ENCODE data around the gene PPFIA4. TPM values are rescaled to one million over a fixed set of nuclear protein-coding genes. Genes with fewer than 3 reads are reported as not detected.

The PPFIA4 gene
- total RNA-seq, 1 experiment from 2014 or later = 12.1 TPM

GRCh38 chr1:203048555-203049051 lies 22.3 kb downstream of the PPFIA4 start:
- Histone ChIP-seq H3K27ac (ENCODE audit: low read length) (no peak overlapping the region), H3K9me3 (ENCODE audit: low read length) (no peaks in the 10 kb centered on the region), H3K9ac (ENCODE audit: low read length) (no peak overlapping the region), H3K4me3 (ENCODE audit: low read length) (no peak overlapping the region), H3K79me2 (ENCODE audit: low read length) (no peaks in the 10 kb centered on the region), H4K20me1 (ENCODE audit: low read length) (no peaks in the 10 kb centered on the region), H2AFZ (ENCODE audit: low read length) (no peak overlapping the region), H3K4me2 (ENCODE audit: low read length) (no peak overlapping the region), H3K4me1 (ENCODE audit: insufficient read depth, low read length) (peaks cover 7% of the 10 kb centered on the region; the same call in 1 of the 2 replicates), H3K9me2 (replicated peaks; ENCODE audit: low read length) (no peaks in the 10 kb centered on the region), H3K36me3 (ENCODE audit: low read depth, low read length) (no peaks in the 10 kb centered on the region), H3K27me3 (ENCODE audit: low read length) (no peaks in the 10 kb centered on the region), H3F3A (ENCODE audit: low read length, unreplicated experiment) (no peaks in the 10 kb centered on the region)
- CTCF ChIA-PET = no interaction called here
- ATAC-seq (no peak), DNase-seq (no peak)
- intact Hi-C loops (cut with micrococcal nuclease) = no loop called here
- no TSS peak for BruUV-seq (replicated peaks)
- TF ChIP-seq EZH2 (IDR thresholded peaks at IDR 0.05; ENCODE audit: low read length, unreplicated experiment) (no peak), EZH2phosphoT487 (IDR thresholded peaks at IDR 0.05; ENCODE audit: borderline replicate concordance, low read length) (no peak), CTCF (conservative IDR thresholded peaks at IDR 0.05; ENCODE audit: low read depth, low read length) (no peak)
- POLR2A ChIA-PET (ENCODE audit: unreplicated experiment) = no interaction called here

DNA sequence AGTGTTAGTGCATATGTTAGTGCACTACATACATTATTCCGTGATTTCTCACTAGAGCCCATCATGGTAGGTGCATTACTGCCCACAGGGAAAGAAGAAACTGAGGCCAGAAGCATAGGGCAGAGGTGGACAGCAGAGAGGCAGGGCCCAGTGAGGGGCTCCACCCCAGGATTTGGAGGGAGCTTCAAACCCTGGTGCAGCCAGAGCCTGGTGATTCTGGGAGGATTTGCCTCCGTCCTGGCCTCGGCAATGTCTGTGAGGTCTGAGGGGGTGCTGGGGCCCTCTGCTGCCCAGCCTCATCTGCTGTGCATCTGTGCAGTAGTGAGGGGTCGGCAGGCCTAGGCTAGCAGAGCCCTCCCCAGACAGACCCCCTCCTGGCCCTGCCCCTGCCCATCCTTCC lies 22.8 kb downstream of the PPFIA4 start:
- Histone ChIP-seq H3K79me2 (ENCODE audit: low read length) (no peaks in the 10 kb centered on the region), H3K9me3 (ENCODE audit: low read length) (no peaks in the 10 kb centered on the region), H3K4me2 (ENCODE audit: low read length) (no peak overlapping the region), H3K9ac (ENCODE audit: low read length) (no peak overlapping the region), H3K36me3 (ENCODE audit: low read depth, low read length) (no peaks in the 10 kb centered on the region), H3K27ac (ENCODE audit: low read length) (no peak overlapping the region), H3F3A (ENCODE audit: low read length, unreplicated experiment) (no peaks in the 10 kb centered on the region), H4K20me1 (ENCODE audit: low read length) (no peaks in the 10 kb centered on the region), H3K4me3 (ENCODE audit: low read length) (no peak overlapping the region), H2AFZ (ENCODE audit: low read length) (no peak overlapping the region), H3K27me3 (ENCODE audit: low read length) (no peaks in the 10 kb centered on the region), H3K9me2 (replicated peaks; ENCODE audit: low read length) (no peaks in the 10 kb centered on the region), H3K4me1 (ENCODE audit: insufficient read depth, low read length) (peaks cover 7% of the 10 kb centered on the region; the same call in 1 of the 2 replicates)
- DNase-seq (no peak), ATAC-seq (no peak)
- POLR2A ChIA-PET (ENCODE audit: unreplicated experiment) = no interaction called here
- BruUV-seq (replicated peaks) = no TSS peak
- TF ChIP-seq EZH2 (IDR thresholded peaks at IDR 0.05; ENCODE audit: low read length, unreplicated experiment) = no peak
- no peak for TF ChIP-seq EZH2phosphoT487 (IDR thresholded peaks at IDR 0.05; ENCODE audit: borderline replicate concordance, low read length)
- TF ChIP-seq CTCF (conservative IDR thresholded peaks at IDR 0.05; ENCODE audit: low read depth, low read length) = no peak
- CTCF ChIA-PET = no interaction called here
- intact Hi-C loops (cut with micrococcal nuclease) = no loop called here

GRCh38 chr1:203049576-203050180 lies 23.4 kb downstream of the PPFIA4 start:
- POLR2A ChIA-PET (ENCODE audit: unreplicated experiment) = no interaction called here
- CTCF ChIA-PET = no interaction called here

More at GRCh38 chr1:203049576-203050180, 23.4 kb downstream of the PPFIA4 start:
- Histone ChIP-seq H3K27me3 (ENCODE audit: low read length) (no peaks in the 10 kb centered on the region), H3K4me3 (ENCODE audit: low read length) (no peak overlapping the region), H3K9me3 (ENCODE audit: low read length) (no peaks in the 10 kb centered on the region), H2AFZ (ENCODE audit: low read length) (no peak overlapping the region), H3K4me1 (ENCODE audit: insufficient read depth, low read length) (peaks cover 7% of the 10 kb centered on the region; the same call in 1 of the 2 replicates), H4K20me1 (ENCODE audit: low read length) (no peaks in the 10 kb centered on the region), H3K9me2 (replicated peaks; ENCODE audit: low read length) (no peaks in the 10 kb centered on the region), H3K36me3 (ENCODE audit: low read depth, low read length) (no peaks in the 10 kb centered on the region), H3K27ac (ENCODE audit: low read length) (no peak overlapping the region), H3K9ac (ENCODE audit: low read length) (no peak overlapping the region), H3K4me2 (ENCODE audit: low read length) (no peak overlapping the region), H3K79me2 (ENCODE audit: low read length) (no peaks in the 10 kb centered on the region), H3F3A (ENCODE audit: low read length, unreplicated experiment) (no peaks in the 10 kb centered on the region)
- intact Hi-C loops (cut with micrococcal nuclease) = no loop called here
- BruUV-seq (replicated peaks) = no TSS peak
- ATAC-seq (no peak), DNase-seq (no peak)
- TF ChIP-seq EZH2phosphoT487 (IDR thresholded peaks at IDR 0.05; ENCODE audit: borderline replicate concordance, low read length) (no peak), EZH2 (IDR thresholded peaks at IDR 0.05; ENCODE audit: low read length, unreplicated experiment) (no peak), CTCF (conservative IDR thresholded peaks at IDR 0.05; ENCODE audit: low read depth, low read length) (no peak)

Measured in PC-3 (cell line).